ENCODE results near the gene RAP2A.

The RAP2A gene

DNA sequence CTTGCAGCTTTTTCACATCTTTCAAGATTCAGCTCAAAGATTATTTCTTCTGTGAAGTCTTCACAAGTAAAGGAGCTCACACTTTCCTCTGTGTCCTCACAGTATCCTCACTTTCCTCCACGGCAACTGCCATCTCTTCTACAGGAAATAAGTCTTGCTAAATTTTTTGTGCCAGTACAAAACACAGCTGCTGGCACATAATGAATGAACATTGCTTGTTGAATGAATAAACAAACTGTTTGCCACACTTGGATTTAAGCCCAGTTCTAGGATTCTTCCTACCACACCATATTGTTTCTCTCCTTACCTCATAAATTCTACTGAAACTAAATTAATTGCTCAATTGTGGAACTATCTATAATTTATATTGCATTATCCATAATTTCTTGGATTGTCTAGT is 59.5 kb downstream of the RAP2A start:
- Histone ChIP-seq H3K9ac (ENCODE audit: low read length) (no peak overlapping the region), H3K4me1 (ENCODE audit: control insufficient read depth, insufficient read depth, low read length) (peaks cover 6% of the 10 kb centered on the region; the same call in 1 of the 2 replicates), H3K36me3 (ENCODE audit: control insufficient read depth, insufficient read depth, low read length) (no peaks in the 10 kb centered on the region), H3K9me3 (ENCODE audit: control insufficient read depth, insufficient read depth, low read depth, low read length) (peaks cover 10% of the 10 kb centered on the region; the same call in 1 of the 2 replicates), H3K4me3 (ENCODE audit: low read depth, low read length) (no peak overlapping the region), H3K27ac (ENCODE audit: low read depth, low read length) (no peak overlapping the region), H3K27me3 (ENCODE audit: control insufficient read depth, insufficient read depth, low read length) (no peaks in the 10 kb centered on the region)

DNA sequence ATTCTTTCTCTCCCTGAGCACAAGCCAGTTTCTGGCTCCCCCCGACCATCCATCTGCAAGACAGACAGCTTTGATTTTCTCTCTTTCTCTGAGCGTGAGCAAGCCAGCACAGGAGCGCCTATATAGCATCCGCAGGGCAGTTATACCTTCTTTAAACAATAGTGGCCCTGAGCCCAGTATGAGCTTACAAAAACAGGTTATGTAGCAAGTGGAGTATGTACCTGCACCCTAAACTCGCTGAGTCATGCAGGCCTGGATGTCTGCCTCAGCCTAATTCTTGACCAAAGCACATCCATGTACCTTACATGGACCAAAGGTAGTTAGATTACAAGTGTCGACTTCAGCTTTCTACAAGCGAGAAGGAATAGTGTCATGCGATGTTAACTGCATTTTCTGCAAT is 61.7 kb downstream of the RAP2A start:
- peaks cover 10% of the 10 kb centered on the region; the same call in 1 of the 2 replicates for H3K9me3 ChIP-seq (ENCODE audit: control insufficient read depth, insufficient read depth, low read depth, low read length)
- peaks cover 6% of the 10 kb centered on the region; the same call in 1 of the 2 replicates for H3K4me1 ChIP-seq (ENCODE audit: control insufficient read depth, insufficient read depth, low read length)
- no peaks in the 10 kb centered on the region for H3K27me3 ChIP-seq (ENCODE audit: control insufficient read depth, insufficient read depth, low read length)
- no peak overlapping the region for H3K4me3 ChIP-seq (ENCODE audit: low read depth, low read length)
- no peak overlapping the region for H3K9ac ChIP-seq (ENCODE audit: low read length)
- no peak overlapping the region for H3K27ac ChIP-seq (ENCODE audit: low read depth, low read length)
- H3K36me3 ChIP-seq (ENCODE audit: control insufficient read depth, insufficient read depth, low read length): no peaks in the 10 kb centered on the region

- peaks cover 4% of the 10 kb centered on the region; the same call in 1 of the 2 replicates for H3K9me3 ChIP-seq (ENCODE audit: control insufficient read depth, insufficient read depth, low read depth, low read length)
- H3K27me3 ChIP-seq (ENCODE audit: control insufficient read depth, insufficient read depth, low read length): no peaks in the 10 kb centered on the region
- no peak overlapping the region for H3K4me3 ChIP-seq (ENCODE audit: low read depth, low read length)
- peaks cover 6% of the 10 kb centered on the region; the same call in 1 of the 2 replicates for H3K4me1 ChIP-seq (ENCODE audit: control insufficient read depth, insufficient read depth, low read length)
- H3K27ac ChIP-seq (ENCODE audit: low read depth, low read length): no peak overlapping the region
- no peak overlapping the region for H3K9ac ChIP-seq (ENCODE audit: low read length)
- no peaks in the 10 kb centered on the region for H3K36me3 ChIP-seq (ENCODE audit: control insufficient read depth, insufficient read depth, low read length)
Measured at GRCh38 chr13:97496511-97496910, 62.5 kb downstream of the RAP2A start.

- Histone ChIP-seq H3K27me3 (ENCODE audit: control insufficient read depth, insufficient read depth, low read length) (no peaks in the 10 kb centered on the region), H3K36me3 (ENCODE audit: control insufficient read depth, insufficient read depth, low read length) (no peaks in the 10 kb centered on the region), H3K4me1 (ENCODE audit: control insufficient read depth, insufficient read depth, low read length) (peaks cover 6% of the 10 kb centered on the region; the same call in 1 of the 2 replicates), H3K9me3 (ENCODE audit: control insufficient read depth, insufficient read depth, low read depth, low read length) (no peaks in the 10 kb centered on the region), H3K4me3 (ENCODE audit: low read depth, low read length) (no peak overlapping the region), H3K27ac (ENCODE audit: low read depth, low read length) (no peak overlapping the region), H3K9ac (ENCODE audit: low read length) (no peak overlapping the region)
Measured at GRCh38 chr13:97497400-97497799, 63.4 kb downstream of the RAP2A start.

GRCh38 chr13:97498419-97498818 is 64.5 kb downstream of the RAP2A start:
- H3K27ac ChIP-seq (ENCODE audit: low read depth, low read length): no peak overlapping the region

GRCh38 chr13:97499181-97499580 is 65.2 kb downstream of the RAP2A start:
- no peak overlapping the region for H3K9ac ChIP-seq (ENCODE audit: low read length)
- peaks cover 6% of the 10 kb centered on the region; the same call in 1 of the 2 replicates for H3K4me1 ChIP-seq (ENCODE audit: control insufficient read depth, insufficient read depth, low read length)
- no peaks in the 10 kb centered on the region for H3K36me3 ChIP-seq (ENCODE audit: control insufficient read depth, insufficient read depth, low read length)
- H3K9me3 ChIP-seq (ENCODE audit: control insufficient read depth, insufficient read depth, low read depth, low read length): no peaks in the 10 kb centered on the region
- H3K27me3 ChIP-seq (ENCODE audit: control insufficient read depth, insufficient read depth, low read length): no peaks in the 10 kb centered on the region
- no peak overlapping the region for H3K27ac ChIP-seq (ENCODE audit: low read depth, low read length)
- H3K4me3 ChIP-seq (ENCODE audit: low read depth, low read length): no peak overlapping the region

More at GRCh38 chr13:97498419-97498818, 64.5 kb downstream of the RAP2A start:
- H3K27me3 ChIP-seq (ENCODE audit: control insufficient read depth, insufficient read depth, low read length): no peaks in the 10 kb centered on the region
- H3K4me1 ChIP-seq (ENCODE audit: control insufficient read depth, insufficient read depth, low read length): peaks cover 6% of the 10 kb centered on the region; the same call in 1 of the 2 replicates
- no peak overlapping the region for H3K9ac ChIP-seq (ENCODE audit: low read length)
- no peak overlapping the region for H3K4me3 ChIP-seq (ENCODE audit: low read depth, low read length)
- H3K36me3 ChIP-seq (ENCODE audit: control insufficient read depth, insufficient read depth, low read length): no peaks in the 10 kb centered on the region
- H3K9me3 ChIP-seq (ENCODE audit: control insufficient read depth, insufficient read depth, low read depth, low read length): no peaks in the 10 kb centered on the region

DNA sequence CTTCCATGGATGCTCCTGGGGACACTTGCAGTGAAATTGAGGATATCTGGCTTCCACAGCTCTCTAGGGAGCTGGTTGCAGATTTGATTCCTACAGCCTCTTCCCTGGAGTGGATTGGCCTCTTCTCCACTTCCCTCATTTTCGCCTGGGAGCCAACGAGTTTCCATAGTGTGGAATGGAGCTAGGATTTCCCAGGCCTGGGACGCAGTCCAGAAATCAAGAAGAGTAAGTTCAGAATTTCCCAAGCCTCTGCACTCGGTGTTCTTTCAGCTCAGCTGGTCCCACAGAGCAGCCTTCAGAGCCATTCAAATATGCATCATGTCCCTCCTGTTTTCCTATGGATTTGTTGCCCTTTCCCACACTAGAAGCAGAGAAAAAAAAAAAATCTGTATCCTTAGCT is 68.2 kb downstream of the RAP2A start:
- no peak overlapping the region for H3K4me3 ChIP-seq (ENCODE audit: low read depth, low read length)
- no peaks in the 10 kb centered on the region for H3K27me3 ChIP-seq (ENCODE audit: control insufficient read depth, insufficient read depth, low read length)
- no peak overlapping the region for H3K9ac ChIP-seq (ENCODE audit: low read length)
- no peaks in the 10 kb centered on the region for H3K9me3 ChIP-seq (ENCODE audit: control insufficient read depth, insufficient read depth, low read depth, low read length)
- no peaks in the 10 kb centered on the region for H3K4me1 ChIP-seq (ENCODE audit: control insufficient read depth, insufficient read depth, low read length)
- no peaks in the 10 kb centered on the region for H3K36me3 ChIP-seq (ENCODE audit: control insufficient read depth, insufficient read depth, low read length)
- no peak overlapping the region for H3K27ac ChIP-seq (ENCODE audit: low read depth, low read length)

DNA sequence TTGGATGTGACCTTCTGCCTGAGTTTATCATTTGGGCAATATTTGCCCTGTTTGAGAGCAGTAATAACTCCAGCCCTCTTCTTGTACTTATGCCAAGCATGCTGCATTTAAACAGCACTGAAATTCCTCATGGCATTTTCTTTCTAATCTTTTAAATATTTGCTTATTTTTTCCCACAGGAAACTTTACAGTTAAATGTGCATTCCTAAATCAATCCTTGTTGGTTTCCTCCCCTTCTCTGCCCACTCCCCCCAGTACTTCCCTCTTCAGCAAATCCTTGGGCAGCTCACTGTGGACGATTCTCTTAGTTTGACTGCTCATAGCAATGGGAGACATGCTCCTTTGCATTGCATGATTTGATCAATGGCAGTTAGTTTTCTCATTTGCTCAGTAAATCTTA is 68.7 kb downstream of the RAP2A start:
- Histone ChIP-seq H3K27ac (ENCODE audit: low read depth, low read length) (no peak overlapping the region), H3K4me1 (ENCODE audit: control insufficient read depth, insufficient read depth, low read length) (no peaks in the 10 kb centered on the region), H3K9me3 (ENCODE audit: control insufficient read depth, insufficient read depth, low read depth, low read length) (no peaks in the 10 kb centered on the region), H3K27me3 (ENCODE audit: control insufficient read depth, insufficient read depth, low read length) (no peaks in the 10 kb centered on the region), H3K36me3 (ENCODE audit: control insufficient read depth, insufficient read depth, low read length) (no peaks in the 10 kb centered on the region), H3K9ac (ENCODE audit: low read length) (no peak overlapping the region), H3K4me3 (ENCODE audit: low read depth, low read length) (no peak overlapping the region)

- Histone ChIP-seq H3K4me1 (ENCODE audit: control insufficient read depth, insufficient read depth, low read length) (no peaks in the 10 kb centered on the region), H3K9me3 (ENCODE audit: control insufficient read depth, insufficient read depth, low read depth, low read length) (no peaks in the 10 kb centered on the region), H3K9ac (ENCODE audit: low read length) (no peak overlapping the region), H3K27me3 (ENCODE audit: control insufficient read depth, insufficient read depth, low read length) (no peaks in the 10 kb centered on the region), H3K27ac (ENCODE audit: low read depth, low read length) (no peak overlapping the region), H3K36me3 (ENCODE audit: control insufficient read depth, insufficient read depth, low read length) (no peaks in the 10 kb centered on the region), H3K4me3 (ENCODE audit: low read depth, low read length) (no peak overlapping the region)
Measured at GRCh38 chr13:97505017-97505416, 71.0 kb downstream of the RAP2A start.

DNA sequence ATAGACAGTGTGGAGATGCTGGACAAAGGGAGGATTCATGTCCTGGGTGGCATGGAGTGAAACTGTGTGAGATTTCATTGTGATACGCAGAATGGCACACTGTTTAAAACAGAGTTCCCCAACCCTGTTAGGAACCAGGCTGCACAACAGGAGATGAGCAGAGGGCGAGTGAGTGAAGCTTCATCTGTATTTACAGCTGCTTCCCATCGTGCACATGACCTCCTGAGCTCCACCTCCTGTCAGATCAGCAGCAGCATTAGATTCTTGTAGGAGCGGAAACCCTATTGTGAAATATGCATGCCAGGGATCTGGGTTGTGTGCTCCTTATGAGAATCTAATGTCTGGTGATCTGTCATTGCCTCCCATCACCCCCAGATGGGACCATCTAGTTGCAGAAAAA is 72.5 kb downstream of the RAP2A start:
- Histone ChIP-seq H3K27me3 (ENCODE audit: control insufficient read depth, insufficient read depth, low read length) (no peaks in the 10 kb centered on the region), H3K4me3 (ENCODE audit: low read depth, low read length) (no peak overlapping the region)

DNA sequence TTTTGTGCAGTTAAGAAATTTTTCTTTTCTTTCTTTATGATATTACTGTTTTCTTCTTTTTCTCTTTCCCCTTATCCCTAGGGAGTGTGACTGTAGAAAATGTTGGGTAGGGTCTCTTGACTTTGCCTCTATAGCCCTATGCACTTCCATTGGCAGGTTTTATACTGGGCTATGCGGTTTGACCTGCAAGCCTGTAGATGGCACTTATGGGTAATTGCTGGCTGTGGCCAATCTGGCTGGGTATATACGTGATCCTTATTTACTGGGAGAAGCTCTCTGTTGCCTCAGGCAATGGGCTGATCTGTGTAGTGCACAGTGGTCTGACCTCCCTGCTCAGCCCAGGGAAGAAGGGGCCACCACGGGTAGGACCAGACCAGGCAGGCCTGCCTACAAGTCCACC is 78.8 kb downstream of the RAP2A start:
- Histone ChIP-seq H3K27ac (ENCODE audit: low read depth, low read length) (no peak overlapping the region), H3K4me3 (ENCODE audit: low read depth, low read length) (no peak overlapping the region), H3K9ac (ENCODE audit: low read length) (no peak overlapping the region), H3K9me3 (ENCODE audit: control insufficient read depth, insufficient read depth, low read depth, low read length) (peaks cover 4% of the 10 kb centered on the region; the same call in 1 of the 2 replicates), H3K4me1 (ENCODE audit: control insufficient read depth, insufficient read depth, low read length) (no peaks in the 10 kb centered on the region), H3K27me3 (ENCODE audit: control insufficient read depth, insufficient read depth, low read length) (no peaks in the 10 kb centered on the region), H3K36me3 (ENCODE audit: control insufficient read depth, insufficient read depth, low read length) (no peaks in the 10 kb centered on the region)

More for the DNA sequence above, 72.5 kb downstream of the RAP2A start:
- Histone ChIP-seq H3K4me1 (ENCODE audit: control insufficient read depth, insufficient read depth, low read length) (no peaks in the 10 kb centered on the region), H3K27ac (ENCODE audit: low read depth, low read length) (no peak overlapping the region), H3K9ac (ENCODE audit: low read length) (no peak overlapping the region), H3K36me3 (ENCODE audit: control insufficient read depth, insufficient read depth, low read length) (no peaks in the 10 kb centered on the region), H3K9me3 (ENCODE audit: control insufficient read depth, insufficient read depth, low read depth, low read length) (no peaks in the 10 kb centered on the region)

DNA sequence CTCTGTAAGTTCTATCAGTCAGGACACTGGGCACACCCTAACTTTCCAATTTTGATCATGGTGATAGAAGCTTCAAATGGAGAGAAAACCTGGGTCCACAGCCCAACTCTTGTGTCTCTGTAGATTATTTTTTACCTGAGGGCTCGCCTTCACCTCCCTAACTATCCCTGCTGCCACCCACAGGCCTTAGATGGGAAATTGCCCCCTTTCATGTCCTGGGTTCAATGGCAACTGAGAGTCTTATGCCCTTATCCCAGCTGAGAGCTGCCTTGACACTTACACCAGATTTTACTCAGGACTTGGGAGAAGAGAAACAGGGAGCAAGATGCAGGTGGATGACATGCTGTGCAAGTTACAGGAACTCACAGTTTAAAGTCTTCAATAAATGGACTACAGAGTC is 81.7 kb downstream of the RAP2A start:
- Histone ChIP-seq H3K27me3 (ENCODE audit: control insufficient read depth, insufficient read depth, low read length) (no peaks in the 10 kb centered on the region), H3K9me3 (ENCODE audit: control insufficient read depth, insufficient read depth, low read depth, low read length) (peaks cover 4% of the 10 kb centered on the region; the same call in 1 of the 2 replicates), H3K36me3 (ENCODE audit: control insufficient read depth, insufficient read depth, low read length) (no peaks in the 10 kb centered on the region), H3K4me3 (ENCODE audit: low read depth, low read length) (no peak overlapping the region), H3K27ac (ENCODE audit: low read depth, low read length) (no peak overlapping the region), H3K9ac (ENCODE audit: low read length) (no peak overlapping the region), H3K4me1 (ENCODE audit: control insufficient read depth, insufficient read depth, low read length) (no peaks in the 10 kb centered on the region)

All from HUES6 (cell line).